Fibroblast of pulmonary artery (primary cell): Measurements from ENCODE around the gene SIRT4.

ENCODE experiments used
- DNase-seq: peaks from one replicate; pipeline ENCODE4 v3.0.0-alpha.2; 2010; ENCODE audit warnings: low read depth
- H3K4me3 ChIP-seq: replicated peaks from 2 replicates; pipeline ENCODE4 v1.5.1; 2011; ENCODE audit warnings: low read depth, mild to moderate bottlenecking, control low read depth, low read length, moderate library complexity
- TF ChIP-seq, protein P1 (sequence below): IDR thresholded peaks from 2 replicates; pipeline ENCODE4 v1.5.1; 2011; ENCODE audit warnings: mild to moderate bottlenecking, control low read depth, low read length, inconsistent platforms; ENCODE audit errors: missing control alignments

SIRT4 gene

GRCh38 chr12:120266180-120266870 lies 35.8 kb upstream of the SIRT4 start:
- no peak overlapping the region for H3K4me3 ChIP-seq
- TF ChIP-seq, protein P1, sequence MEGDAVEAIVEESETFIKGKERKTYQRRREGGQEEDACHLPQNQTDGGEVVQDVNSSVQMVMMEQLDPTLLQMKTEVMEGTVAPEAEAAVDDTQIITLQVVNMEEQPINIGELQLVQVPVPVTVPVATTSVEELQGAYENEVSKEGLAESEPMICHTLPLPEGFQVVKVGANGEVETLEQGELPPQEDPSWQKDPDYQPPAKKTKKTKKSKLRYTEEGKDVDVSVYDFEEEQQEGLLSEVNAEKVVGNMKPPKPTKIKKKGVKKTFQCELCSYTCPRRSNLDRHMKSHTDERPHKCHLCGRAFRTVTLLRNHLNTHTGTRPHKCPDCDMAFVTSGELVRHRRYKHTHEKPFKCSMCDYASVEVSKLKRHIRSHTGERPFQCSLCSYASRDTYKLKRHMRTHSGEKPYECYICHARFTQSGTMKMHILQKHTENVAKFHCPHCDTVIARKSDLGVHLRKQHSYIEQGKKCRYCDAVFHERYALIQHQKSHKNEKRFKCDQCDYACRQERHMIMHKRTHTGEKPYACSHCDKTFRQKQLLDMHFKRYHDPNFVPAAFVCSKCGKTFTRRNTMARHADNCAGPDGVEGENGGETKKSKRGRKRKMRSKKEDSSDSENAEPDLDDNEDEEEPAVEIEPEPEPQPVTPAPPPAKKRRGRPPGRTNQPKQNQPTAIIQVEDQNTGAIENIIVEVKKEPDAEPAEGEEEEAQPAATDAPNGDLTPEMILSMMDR: no peak
- DNase-seq: no peak

DNA sequence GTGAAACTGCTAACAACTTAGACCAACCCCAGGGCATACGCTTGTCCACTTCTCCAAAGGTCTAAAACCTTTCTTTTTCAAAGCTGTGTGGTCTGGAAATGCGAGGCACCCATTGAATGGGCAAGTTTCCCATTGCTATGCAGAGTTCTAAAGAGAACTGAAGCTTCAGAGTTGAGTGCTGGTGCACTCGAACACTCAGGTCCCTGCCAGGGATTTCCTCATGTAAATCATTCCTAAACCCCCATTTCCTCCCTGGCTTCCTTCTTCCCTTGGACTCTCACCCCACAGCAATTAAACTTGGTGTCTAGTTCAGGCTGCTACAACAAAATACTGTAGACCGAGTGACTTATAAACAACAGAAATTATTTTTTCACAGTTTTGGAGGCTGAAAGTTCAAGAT lies 34.4 kb upstream of the SIRT4 start:
- DNase-seq: no peak
- TF ChIP-seq, protein P1: no peak
- H3K4me3 ChIP-seq: no peak overlapping the region

GRCh38 chr12:120276734-120277133 lies 25.4 kb upstream of the SIRT4 start:
- TF ChIP-seq, protein P1: no peak
- DNase-seq: peak; percentile 77
- H3K4me3 ChIP-seq: no peak overlapping the region

- TF ChIP-seq, protein P1: no peak
- DNase-seq: no peak
- H3K4me3 ChIP-seq: no peak overlapping the region
These were observed 23.7 kb upstream of the SIRT4 start for GRCh38 chr12:120278137-120279069.

GRCh38 chr12:120283318-120283717 lies 18.8 kb upstream of the SIRT4 start:
- H3K4me3 ChIP-seq: no peak overlapping the region
- DNase-seq: peak; percentile 29
- TF ChIP-seq, protein P1: no peak

DNA sequence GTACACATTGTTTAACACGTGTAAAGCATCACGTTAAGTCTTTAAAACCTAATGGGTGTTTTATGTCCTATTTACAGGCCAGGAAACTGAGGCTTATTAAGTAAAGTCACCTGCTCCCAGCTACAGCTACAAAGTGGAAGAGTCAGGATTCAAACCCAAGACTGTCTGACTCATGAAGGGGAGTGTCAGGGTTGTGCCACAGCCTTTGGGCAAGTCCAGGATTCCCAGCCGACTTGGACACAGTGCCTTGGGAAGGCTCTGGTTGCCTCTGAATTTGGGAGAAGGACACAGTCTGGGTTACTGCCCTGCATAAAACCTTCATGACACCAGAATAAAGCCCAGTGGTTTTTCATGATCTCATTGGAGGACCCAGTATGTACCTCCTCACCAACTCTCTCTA lies 17.7 kb upstream of the SIRT4 start:
- no peak overlapping the region for H3K4me3 ChIP-seq
- TF ChIP-seq, protein P1: no peak
- DNase-seq: no peak
